ENCODE data around the gene PIMREG.

The PIMREG gene

GRCh38 chr17:6449307-6449706, 5.1 kb downstream of the PIMREG start:
- Histone ChIP-seq H3K4me3 (ENCODE audit: low read depth, low read length) (no peak overlapping the region), H3K27ac (no peak overlapping the region), H3K36me3 (peaks cover 54% of the 10 kb centered on the region), H3K27me3 (ENCODE audit: insufficient read depth, low read depth, severe bottlenecking) (no peaks in the 10 kb centered on the region), H3K9me3 (ENCODE audit: severe bottlenecking) (no peaks in the 10 kb centered on the region)
- no peak for DNase-seq
- TF ChIP-seq CTCF (IDR thresholded peaks at IDR 0.05; ENCODE audit: low read depth, low read length): no peak

- Histone ChIP-seq H3K4me3 (ENCODE audit: low read depth, low read length) (no peak overlapping the region), H3K36me3 (peaks cover 42% of the 10 kb centered on the region), H3K27ac (peak overlapping the region; percentile 57), H3K27me3 (ENCODE audit: insufficient read depth, low read depth, severe bottlenecking) (no peaks in the 10 kb centered on the region), H3K9me3 (ENCODE audit: severe bottlenecking) (no peaks in the 10 kb centered on the region)
- TF ChIP-seq CTCF (IDR thresholded peaks at IDR 0.05; ENCODE audit: low read depth, low read length): no peak
- DNase-seq: no peak
These were observed 6.9 kb downstream of the PIMREG start for GRCh38 chr17:6450926-6451832.

- Histone ChIP-seq H3K27ac (peak overlapping the region; percentile 9; the same call in 1 of the 2 replicates), H3K9me3 (ENCODE audit: severe bottlenecking) (no peaks in the 10 kb centered on the region), H3K36me3 (peaks cover 27% of the 10 kb centered on the region), H3K4me3 (ENCODE audit: low read depth, low read length) (no peak overlapping the region), H3K27me3 (ENCODE audit: insufficient read depth, low read depth, severe bottlenecking) (no peaks in the 10 kb centered on the region)
- no peak for DNase-seq
- no peak for TF ChIP-seq CTCF (IDR thresholded peaks at IDR 0.05; ENCODE audit: low read depth, low read length)
These were observed 8.4 kb downstream of the PIMREG start for GRCh38 chr17:6452471-6453266.

- Histone ChIP-seq H3K27ac (peak overlapping the region; percentile 12; the same call in 1 of the 2 replicates), H3K27me3 (ENCODE audit: insufficient read depth, low read depth, severe bottlenecking) (no peaks in the 10 kb centered on the region), H3K9me3 (ENCODE audit: severe bottlenecking) (no peaks in the 10 kb centered on the region), H3K36me3 (peaks cover 22% of the 10 kb centered on the region), H3K4me3 (ENCODE audit: low read depth, low read length) (no peak overlapping the region)
- DNase-seq: no peak
- TF ChIP-seq CTCF (IDR thresholded peaks at IDR 0.05; ENCODE audit: low read depth, low read length): no peak
These were observed 9.2 kb downstream of the PIMREG start for GRCh38 chr17:6453279-6454024.

GRCh38 chr17:6454495-6455320, 10.5 kb downstream of the PIMREG start:
- Histone ChIP-seq H3K9me3 (ENCODE audit: severe bottlenecking) (no peaks in the 10 kb centered on the region), H3K27ac (no peak overlapping the region), H3K36me3 (peaks cover 9% of the 10 kb centered on the region), H3K4me3 (ENCODE audit: low read depth, low read length) (no peak overlapping the region), H3K27me3 (ENCODE audit: insufficient read depth, low read depth, severe bottlenecking) (no peaks in the 10 kb centered on the region)
- TF ChIP-seq CTCF (IDR thresholded peaks at IDR 0.05; ENCODE audit: low read depth, low read length): no peak
- no peak for DNase-seq

Measured in WERI-Rb-1 (cell line).